Esophagus muscularis mucosa (tissue), 4 donors: ENCODE results near the gene ARHGDIA. TPM values are rescaled to one million over a fixed set of nuclear protein-coding genes. Genes with fewer than 3 reads are reported as not detected.

ENCODE experiments used
- DNase-seq: peaks from one replicate; pipeline ENCODE4 v3.0.0-alpha.2; 2017; ENCODE audit errors: extremely low spot score
- H3K27ac ChIP-seq, 4 donors: fragments of 200-600 bp; sonication (generic); replicated peaks in 1 of 4; 1 replicate in 3 of 4; 2 replicates in 1 of 4; pipeline ENCODE4 v1.5.1; 2016 to 2019; ENCODE audit warnings: mild to moderate bottlenecking in 1 of 4
- H3K27me3 ChIP-seq, 4 donors: fragments of 200-600 bp; sonication (generic); one replicate each; pipeline versions ENCODE4 v1.5.1 to v1.6.0; 2016 to 2019
- H3K36me3 ChIP-seq, 4 donors: fragments of 200-600 bp; sonication (generic); one replicate each; pipeline ENCODE4 v1.5.1; 2016 to 2019
- H3K4me1 ChIP-seq, 4 donors: fragments of 200-600 bp; sonication (generic); one replicate each; pipeline ENCODE4 v1.5.1; 2016 to 2019
- H3K4me3 ChIP-seq, 4 donors: fragments of 200-600 bp; sonication (generic); 1 replicate in 2 of 4; 2 replicates in 2 of 4; pipeline ENCODE4 v1.5.1; 2016 to 2019; ENCODE audit warnings: mild to moderate bottlenecking in 4 of 4, moderate library complexity in 1 of 4
- H3K9me3 ChIP-seq, 4 donors: fragments of 200-600 bp; sonication (generic); 1 replicate in 3 of 4; 2 replicates in 1 of 4; pipeline ENCODE4 v1.5.1; 2016 to 2019
- EP300 ChIP-seq: sonication (generic); formaldehyde crosslinking; IDR thresholded peaks from one replicate; pipeline ENCODE4 v1.6.1; 2017; ENCODE audit warnings: antibody characterized with exemption
- POLR2A ChIP-seq: fragments of 450-650 bp; IDR thresholded peaks from one replicate; pipeline ENCODE4 v1.6.1; 2017; ENCODE audit warnings: antibody characterized with exemption, moderate library complexity, mild to moderate bottlenecking, low read depth
- POLR2AphosphoS5 ChIP-seq, 2 donors: sonication (generic); formaldehyde crosslinking; IDR thresholded peaks; one replicate each; pipeline ENCODE4 v1.6.1; 2017; ENCODE audit warnings: antibody characterized with exemption in 2 of 2
- WGBS: methylation state at CpG from one replicate; pipeline ENCODE4 v1.1.5; 2018; 5-methylcytosine and 5-hydroxymethylcytosine counted together
- intact Hi-C: fragments of 100-400 bp; cut with DNase I; formaldehyde crosslinking; loops from one replicate; pipeline ENCODE4 v1.15.1; 2023
- total RNA-seq, 4 donors: library from RNA; depleted of rRNA; stranded (reverse); fragments of >200 nt; gene quantifications; one replicate each; pipeline versions ENCODE4 v1.1.0 to v1.2.1, GENCODE V29; 2016
- TF ChIP-seq, protein P1 (sequence below), 3 experiments: fragments of 200-600 bp in 2 of 3; fragments of 450-650 bp in 1 of 3; sonication (generic) in 2 of 3; IDR thresholded peaks; one replicate each; pipeline ENCODE4 v1.5.1; 2017 to 2019; ENCODE audit warnings: antibody characterized with exemption in 3 of 3, mild to moderate bottlenecking in 2 of 3, moderate library complexity in 1 of 3

ARHGDIA gene
- total RNA-seq, 4 donors from 2014 or later = 115 to 229 (median 202) TPM

DNA sequence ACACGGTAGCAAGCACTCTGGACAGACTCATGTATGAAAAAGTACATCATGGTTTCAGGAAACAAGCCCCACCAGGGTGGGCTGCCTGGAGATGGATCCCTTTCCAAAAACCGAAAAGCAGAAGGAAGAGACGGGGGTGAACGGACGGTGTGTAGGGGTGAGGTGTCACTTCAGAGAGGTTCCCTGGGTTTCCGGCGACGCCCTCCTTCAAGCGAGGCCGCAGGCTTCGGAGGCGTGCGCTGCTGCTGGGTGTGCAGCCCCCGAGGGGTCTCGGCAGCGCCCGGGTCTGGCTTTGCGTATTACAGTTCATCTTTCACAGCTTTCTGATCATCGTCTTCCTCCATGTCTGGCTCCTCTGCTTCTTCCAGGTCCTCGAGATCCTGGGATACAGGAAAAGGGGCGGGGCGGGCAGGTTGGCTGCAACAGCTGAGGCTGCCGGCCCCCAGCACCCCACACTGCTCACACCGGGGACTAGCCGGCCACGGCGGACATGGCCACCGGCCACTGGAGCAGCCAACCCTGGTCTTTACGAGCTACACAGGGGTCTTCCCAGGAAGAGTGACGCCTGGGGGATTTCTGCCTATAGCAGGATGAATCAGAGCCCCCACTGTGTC, 27.3 kb downstream of the ARHGDIA start:
- H3K9me3 ChIP-seq = no peaks in the 10 kb centered on the region
- no peaks in the 10 kb centered on the region for H3K27me3 ChIP-seq
- H3K4me1 ChIP-seq = peaks cover 0 to 7% (median 2%) of the 10 kb centered on the region in 4 donors
- no peak for DNase-seq
- peaks cover 53 to 69% (median 64%) of the 10 kb centered on the region in 4 donors for H3K36me3 ChIP-seq
- 86% methylated on average over 27 of the region's 30 CpGs for WGBS
- H3K4me3 ChIP-seq = no peak overlapping the region
- intact Hi-C loops = no loop called here
- H3K27ac ChIP-seq = no peak overlapping the region
- TF ChIP-seq POLR2AphosphoS5 (IDR thresholded peaks at IDR 0.05) = no peak
- TF ChIP-seq, protein P1, sequence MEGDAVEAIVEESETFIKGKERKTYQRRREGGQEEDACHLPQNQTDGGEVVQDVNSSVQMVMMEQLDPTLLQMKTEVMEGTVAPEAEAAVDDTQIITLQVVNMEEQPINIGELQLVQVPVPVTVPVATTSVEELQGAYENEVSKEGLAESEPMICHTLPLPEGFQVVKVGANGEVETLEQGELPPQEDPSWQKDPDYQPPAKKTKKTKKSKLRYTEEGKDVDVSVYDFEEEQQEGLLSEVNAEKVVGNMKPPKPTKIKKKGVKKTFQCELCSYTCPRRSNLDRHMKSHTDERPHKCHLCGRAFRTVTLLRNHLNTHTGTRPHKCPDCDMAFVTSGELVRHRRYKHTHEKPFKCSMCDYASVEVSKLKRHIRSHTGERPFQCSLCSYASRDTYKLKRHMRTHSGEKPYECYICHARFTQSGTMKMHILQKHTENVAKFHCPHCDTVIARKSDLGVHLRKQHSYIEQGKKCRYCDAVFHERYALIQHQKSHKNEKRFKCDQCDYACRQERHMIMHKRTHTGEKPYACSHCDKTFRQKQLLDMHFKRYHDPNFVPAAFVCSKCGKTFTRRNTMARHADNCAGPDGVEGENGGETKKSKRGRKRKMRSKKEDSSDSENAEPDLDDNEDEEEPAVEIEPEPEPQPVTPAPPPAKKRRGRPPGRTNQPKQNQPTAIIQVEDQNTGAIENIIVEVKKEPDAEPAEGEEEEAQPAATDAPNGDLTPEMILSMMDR (IDR thresholded peaks at IDR 0.05) = no peak
- TF ChIP-seq EP300 = no peak
- no peak for TF ChIP-seq POLR2A

DNA sequence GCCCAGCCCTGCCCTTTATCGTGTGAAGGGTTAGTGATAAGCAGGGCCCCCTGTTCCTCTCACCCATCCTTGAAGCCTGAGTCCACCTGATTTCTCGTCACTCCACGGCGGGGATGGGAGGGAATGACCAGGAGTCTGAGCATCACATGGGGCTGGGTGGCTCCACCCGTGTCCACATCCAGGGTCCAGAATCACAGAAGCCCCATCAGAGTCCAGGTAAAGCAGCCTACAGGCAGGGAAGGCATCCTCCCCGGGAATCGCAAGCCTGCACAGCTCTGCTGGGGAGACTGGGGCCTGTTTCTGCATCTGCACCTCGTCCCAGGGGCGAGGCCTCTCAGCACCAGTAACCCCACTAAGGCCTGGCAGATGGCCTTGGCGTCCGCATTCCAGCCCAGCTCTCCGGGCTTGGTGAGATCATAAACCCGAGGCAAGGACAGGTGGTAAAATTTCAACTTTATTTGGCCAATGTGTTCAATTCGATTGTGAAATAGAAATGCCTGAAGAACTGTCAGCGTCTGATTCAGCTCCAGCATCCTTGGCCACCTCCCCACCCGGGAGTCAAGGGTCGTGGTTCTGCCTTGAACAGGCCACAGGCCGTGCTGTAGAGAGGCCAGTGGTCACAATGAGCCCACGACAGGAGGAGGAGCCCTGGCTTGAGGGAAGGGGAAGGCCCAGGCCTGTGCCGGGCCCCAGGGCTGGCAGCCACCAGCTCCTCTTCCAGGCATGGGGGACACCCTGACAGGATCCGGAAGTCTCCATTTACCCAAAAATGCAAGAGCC, 28.2 kb downstream of the ARHGDIA start:
- no peaks in the 10 kb centered on the region for H3K9me3 ChIP-seq
- H3K4me3 ChIP-seq = no peak overlapping the region
- H3K27me3 ChIP-seq = no peaks in the 10 kb centered on the region
- intact Hi-C loops = no loop called here
- peak overlapping the region in 1 of 4 donors; percentile 36 for H3K27ac ChIP-seq
- WGBS = 84% methylated on average over 19 of the region's 21 CpGs
- peaks cover 0 to 7% (median 2%) of the 10 kb centered on the region in 4 donors for H3K4me1 ChIP-seq
- peak in 1 of 2 donors; percentile 13 for TF ChIP-seq POLR2AphosphoS5 (IDR thresholded peaks at IDR 0.05)
- TF ChIP-seq, protein P1 (IDR thresholded peaks at IDR 0.05) = no peak
- TF ChIP-seq EP300 = no peak
- TF ChIP-seq POLR2A = no peak
- H3K36me3 ChIP-seq = peaks cover 51 to 61% (median 57%) of the 10 kb centered on the region in 4 donors
- no peak for DNase-seq

DNA sequence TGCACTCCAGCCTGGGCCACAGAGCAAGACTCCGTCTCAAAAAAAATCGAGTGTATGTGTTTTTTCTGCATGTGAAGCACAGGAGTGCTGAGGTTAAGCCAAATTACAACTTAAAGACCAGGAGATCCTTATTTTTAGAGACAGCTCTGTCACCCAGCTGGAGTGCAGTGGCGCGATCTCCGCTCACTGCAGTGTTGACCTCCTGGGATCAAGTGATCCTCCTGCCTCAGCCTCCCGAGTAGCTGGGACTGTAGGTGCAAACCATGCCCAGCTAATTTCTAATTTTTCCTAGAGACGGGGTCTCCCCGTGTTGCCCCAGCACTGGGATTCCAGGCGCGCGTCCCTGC, 28.8 kb downstream of the ARHGDIA start:
- Histone ChIP-seq H3K27ac (peak overlapping the region in 1 of 4 donors; percentile 36), H3K4me1 (peaks cover 0 to 7% (median 2%) of the 10 kb centered on the region in 4 donors), H3K4me3 (no peak overlapping the region), H3K27me3 (no peaks in the 10 kb centered on the region), H3K36me3 (peaks cover 46 to 55% (median 52%) of the 10 kb centered on the region in 4 donors), H3K9me3 (no peaks in the 10 kb centered on the region)
- WGBS = 91% methylated on average over 11 of the region's 11 CpGs
- TF ChIP-seq POLR2A (no peak), POLR2AphosphoS5 (IDR thresholded peaks at IDR 0.05) (no peak), EP300 (no peak)
- TF ChIP-seq, protein P1 (IDR thresholded peaks at IDR 0.05) = no peak
- intact Hi-C loops = no loop called here
- DNase-seq = no peak

DNA sequence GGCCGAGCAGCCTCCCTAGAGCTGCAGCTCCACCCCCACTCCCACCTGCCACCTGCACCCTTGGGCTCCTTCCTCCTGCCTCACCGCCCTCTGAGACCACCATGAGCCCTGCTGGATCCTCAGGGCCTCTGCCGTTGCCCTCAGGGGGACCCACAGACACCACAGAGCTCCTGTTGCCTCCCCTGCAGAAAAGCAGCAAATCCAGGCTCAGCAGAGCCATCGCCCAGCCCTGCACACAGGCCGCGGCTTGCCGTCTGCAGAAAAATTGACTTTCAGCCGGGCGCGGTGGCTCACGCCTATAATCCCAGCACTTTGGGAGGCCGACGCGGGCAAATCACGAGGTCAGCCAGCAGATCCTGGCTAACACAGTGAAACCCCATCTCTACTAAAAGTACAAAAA, 29.3 kb downstream of the ARHGDIA start:
- no peak overlapping the region for H3K4me3 ChIP-seq
- H3K27ac ChIP-seq = no peak overlapping the region
- H3K9me3 ChIP-seq = no peaks in the 10 kb centered on the region
- intact Hi-C loops = no loop called here
- TF ChIP-seq POLR2A (no peak), POLR2AphosphoS5 (IDR thresholded peaks at IDR 0.05) (no peak), EP300 (no peak)
- TF ChIP-seq, protein P1 (IDR thresholded peaks at IDR 0.05) = no peak
- WGBS = 97% methylated on average over 5 of the region's 15 CpGs
- H3K36me3 ChIP-seq = peaks cover 41 to 50% (median 47%) of the 10 kb centered on the region in 4 donors
- DNase-seq = no peak
- no peaks in the 10 kb centered on the region for H3K27me3 ChIP-seq
- peaks cover 0 to 7% (median 2%) of the 10 kb centered on the region in 4 donors for H3K4me1 ChIP-seq
